ENCODE data around the gene TLDC2.

TLDC2 gene

GRCh38 chr20:36850759-36851158 is 25.2 kb upstream of the TLDC2 start:
- DNase-seq = no peak

- DNase-seq = no peak
Measured at GRCh38 chr20:36851490-36851889, 24.4 kb upstream of the TLDC2 start.

- DNase-seq = no peak
Measured at GRCh38 chr20:36852187-36852586, 23.8 kb upstream of the TLDC2 start.

GRCh38 chr20:36854348-36855240 is 21.3 kb upstream of the TLDC2 start:
- DNase-seq = no peak

GRCh38 chr20:36855241-36855657 is 20.7 kb upstream of the TLDC2 start:
- DNase-seq = no peak

- no peak for DNase-seq
Measured at GRCh38 chr20:36856195-36856594, 19.7 kb upstream of the TLDC2 start.

GRCh38 chr20:36856691-36857635 is 19.0 kb upstream of the TLDC2 start:
- peak in 1 of 5 experiments; percentile 89 for DNase-seq

- DNase-seq = no peak
Measured at GRCh38 chr20:36859282-36859555, 16.7 kb upstream of the TLDC2 start.

- DNase-seq = no peak
Measured at GRCh38 chr20:36859700-36860330, 16.1 kb upstream of the TLDC2 start.

GRCh38 chr20:36860339-36860738 is 15.6 kb upstream of the TLDC2 start:
- no peak for DNase-seq

- DNase-seq = no peak
Measured at GRCh38 chr20:36860811-36861624, 14.9 kb upstream of the TLDC2 start.

- DNase-seq = no peak
Measured at GRCh38 chr20:36861625-36861874, 14.4 kb upstream of the TLDC2 start.

- no peak for DNase-seq
Measured at GRCh38 chr20:36861875-36862801, 13.8 kb upstream of the TLDC2 start.

GRCh38 chr20:36862857-36863668 is 12.9 kb upstream of the TLDC2 start:
- DNase-seq = peak in 1 of 5 experiments; percentile 16

- DNase-seq = no peak
Measured at GRCh38 chr20:36865076-36865860, 10.7 kb upstream of the TLDC2 start.

GRCh38 chr20:36865861-36866149 is 10.1 kb upstream of the TLDC2 start:
- DNase-seq = no peak

- DNase-seq = no peak
Measured at GRCh38 chr20:36866164-36866563, 9.8 kb upstream of the TLDC2 start.

GRCh38 chr20:36866681-36867495 is 9.1 kb upstream of the TLDC2 start:
- no peak for DNase-seq
